Smooth muscle cell of the brain vasculature (primary cell): ENCODE data around the gene MAPK8.
"Not testable (repeated sequence)": the region's sequence is repeated elsewhere in the genome, so short reads cannot be mapped to it uniquely, and the experiment has no call there.

Experiments
- DNase-seq: peaks from one replicate; pipeline ENCODE4 v3.0.0-alpha.2; 2012; ENCODE audit warnings: low read depth, low spot score

Gene MAPK8

GRCh38 chr10:48306265-48306869, at the start of gene MAPK8:
Gene MAPK8 (plus strand): TSS chr10:48306677. CDS start chr10:48401661, 94,984 bp downstream.
- DNase-seq: peak; percentile 62

- DNase-seq: no peak
These were observed 49.0 kb upstream of the MAPK8 start for GRCh38 chr10:48257407-48257961.

- no peak for DNase-seq
These were observed 48.4 kb upstream of the MAPK8 start for GRCh38 chr10:48258105-48258504.

GRCh38 chr10:48266528-48266927, 39.9 kb upstream of the MAPK8 start:
- DNase-seq: no peak

- DNase-seq: no peak
These were observed 35.3 kb upstream of the MAPK8 start for GRCh38 chr10:48271047-48271730.

GRCh38 chr10:48272682-48273081, 33.8 kb upstream of the MAPK8 start:
- DNase-seq: no peak

GRCh38 chr10:48273741-48274140, 32.7 kb upstream of the MAPK8 start:
- no peak for DNase-seq

GRCh38 chr10:48274636-48275035, 31.8 kb upstream of the MAPK8 start, which contains the start of gene FRMPD2:
Gene FRMPD2 (minus strand): TSS chr10:48274696. CDS start chr10:48274567, 129 bp downstream.
- DNase-seq: no peak

GRCh38 chr10:48277093-48277492, 29.4 kb upstream of the MAPK8 start:
- DNase-seq: no peak

- DNase-seq: no peak
These were observed 27.3 kb upstream of the MAPK8 start for GRCh38 chr10:48279081-48279751.

GRCh38 chr10:48281697-48282096, 24.8 kb upstream of the MAPK8 start:
- DNase-seq: not testable (repeated sequence)

GRCh38 chr10:48282829-48283228, 23.6 kb upstream of the MAPK8 start:
- no peak for DNase-seq

- no peak for DNase-seq
These were observed 22.4 kb upstream of the MAPK8 start for GRCh38 chr10:48284002-48284546.

- no peak for DNase-seq
These were observed 21.7 kb upstream of the MAPK8 start for GRCh38 chr10:48284811-48285210.

- no peak for DNase-seq
These were observed 20.8 kb upstream of the MAPK8 start for GRCh38 chr10:48285710-48286109.

GRCh38 chr10:48286356-48286755, 20.1 kb upstream of the MAPK8 start:
- DNase-seq: no peak

GRCh38 chr10:48287417-48288391, 18.8 kb upstream of the MAPK8 start:
- DNase-seq: no peak

GRCh38 chr10:48288661-48289060, 17.8 kb upstream of the MAPK8 start:
- no peak for DNase-seq

- no peak for DNase-seq
These were observed 16.8 kb upstream of the MAPK8 start for GRCh38 chr10:48289501-48290238.

GRCh38 chr10:48290286-48290685, 16.2 kb upstream of the MAPK8 start:
- no peak for DNase-seq
